Body of pancreas (tissue), 4 donors: ENCODE results near the gene C4orf17. TPM values are rescaled to one million over a fixed set of nuclear protein-coding genes. Genes with fewer than 3 reads are reported as not detected.

Experiments
- ATAC-seq: fragments of 150-250 bp; one replicate; pipeline ENCODE4 v1.9.1; 2016
- DNase-seq, 4 donors: peaks; one replicate each; pipeline ENCODE4 v3.0.0-alpha.2; 2019
- H3K27ac ChIP-seq, 4 donors: fragments of 200-600 bp; sonication (generic); 1 replicate in 3 of 4; 2 replicates in 1 of 4; pipeline versions ENCODE4 v1.5.1 to v1.6.1; 2016 to 2019; ENCODE audit warnings: mild to moderate bottlenecking in 1 of 4, mixed read lengths in 1 of 4, moderate library complexity in 1 of 4
- H3K27me3 ChIP-seq, 2 donors: fragments of 200-600 bp; sonication (generic); one replicate each; pipeline ENCODE4 v1.6.0; 2016; ENCODE audit warnings: mild to moderate bottlenecking in 1 of 2
- H3K36me3 ChIP-seq, 2 donors: fragments of 200-600 bp; sonication (generic); replicated peaks in 1 of 2; 2 replicates each; pipeline ENCODE4 v1.5.1; 2016; ENCODE audit warnings: low read depth in 2 of 2; ENCODE audit not compliant: insufficient read depth in 1 of 2
- H3K4me1 ChIP-seq: fragments of 200-600 bp; sonication (generic); one replicate; pipeline ENCODE4 v1.6.0; 2016
- H3K4me3 ChIP-seq, 2 donors: fragments of 200-600 bp; sonication (generic); 1 replicate in 1 of 2; 2 replicates in 1 of 2; pipeline ENCODE4 v1.5.1; 2016 to 2019
- H3K9me3 ChIP-seq, 3 donors: fragments of 200-600 bp; sonication (generic); 1 replicate in 2 of 3; 2 replicates in 1 of 3; pipeline ENCODE4 v1.5.1; 2016
- CTCF ChIP-seq, 7 experiments: fragments of 450-650 bp in 4 of 7; fragments of 200-600 bp in 3 of 7; sonication (generic) in 3 of 7; IDR thresholded peaks; one replicate each; pipeline ENCODE4 v1.5.1; 2016 to 2019; ENCODE audit warnings: antibody characterized with exemption in 7 of 7
- POLR2A ChIP-seq, 3 donors: fragments of 450-650 bp; IDR thresholded peaks; one replicate each; pipeline ENCODE4 v1.6.1; 2016; ENCODE audit warnings: antibody characterized with exemption in 3 of 3, mild to moderate bottlenecking in 2 of 3
- WGBS, 2 donors: methylation state at CpG; one replicate each; pipeline ENCODE4 v1.1.5; 2017; 5-methylcytosine and 5-hydroxymethylcytosine counted together
- intact Hi-C: fragments of 100-400 bp; cut with DNase I; formaldehyde crosslinking; loops from one replicate; pipeline ENCODE4 v1.15.1; 2023
- total RNA-seq, 2 donors: library from RNA; depleted of rRNA; stranded (reverse); fragments of >200 nt; gene quantifications; one replicate each; pipeline ENCODE4 v1.1.0, GENCODE V29; 2016

The C4orf17 gene
- total RNA-seq, 2 donors from 2014 or later = not detected

GRCh38 chr4:99506781-99507180 lies 4.0 kb upstream of the C4orf17 start:
- Histone ChIP-seq H3K27ac (no peak overlapping the region), H3K4me3 (no peak overlapping the region), H3K36me3 (no peaks in the 10 kb centered on the region), H3K27me3 (peaks cover 0 to 2% of the 10 kb centered on the region in 2 donors), H3K4me1 (no peaks in the 10 kb centered on the region), H3K9me3 (no peaks in the 10 kb centered on the region)
- ATAC-seq (no peak), DNase-seq (no peak)
- 60 to 80% methylated on average over 2 of the region's 2 CpGs for WGBS, 2 donors
- intact Hi-C loops = no loop called here
- TF ChIP-seq CTCF (IDR thresholded peaks at IDR 0.05) = no peak
- TF ChIP-seq POLR2A (IDR thresholded peaks at IDR 0.05) = no peak

GRCh38 chr4:99507349-99507748 lies 3.5 kb upstream of the C4orf17 start:
- no peaks in the 10 kb centered on the region for H3K36me3 ChIP-seq
- no peaks in the 10 kb centered on the region for H3K9me3 ChIP-seq
- no peak for TF ChIP-seq POLR2A (IDR thresholded peaks at IDR 0.05)
- no peak for TF ChIP-seq CTCF (IDR thresholded peaks at IDR 0.05)
- 67 to 76% methylated on average over 1 of the region's 1 CpG for WGBS, 2 donors
- H3K4me1 ChIP-seq = no peaks in the 10 kb centered on the region
- peaks cover 0 to 2% of the 10 kb centered on the region in 2 donors for H3K27me3 ChIP-seq
- intact Hi-C loops = no loop called here
- DNase-seq (no peak), ATAC-seq (no peak)
- no peak overlapping the region for H3K27ac ChIP-seq
- H3K4me3 ChIP-seq = no peak overlapping the region

- H3K4me3 ChIP-seq = no peak overlapping the region
- intact Hi-C loops = no loop called here
- no peak for DNase-seq
- no peak overlapping the region for H3K27ac ChIP-seq
- H3K36me3 ChIP-seq = no peaks in the 10 kb centered on the region
- no peaks in the 10 kb centered on the region for H3K9me3 ChIP-seq
- ATAC-seq = no peak
- peaks cover 0 to 2% of the 10 kb centered on the region in 2 donors for H3K27me3 ChIP-seq
- H3K4me1 ChIP-seq = no peaks in the 10 kb centered on the region
- TF ChIP-seq CTCF (IDR thresholded peaks at IDR 0.05) (no peak), POLR2A (IDR thresholded peaks at IDR 0.05) (no peak)
Observed at GRCh38 chr4:99507762-99508161, 3.1 kb upstream of the C4orf17 start.

GRCh38 chr4:99518601-99519295 lies 7.9 kb downstream of the C4orf17 start:
- H3K27me3 ChIP-seq = no peaks in the 10 kb centered on the region
- no peaks in the 10 kb centered on the region for H3K4me1 ChIP-seq
- DNase-seq (no peak), ATAC-seq (no peak)
- H3K27ac ChIP-seq = no peak overlapping the region
- 55 to 82% methylated on average over 6 of the region's 6 CpGs for WGBS, 2 donors
- no peaks in the 10 kb centered on the region for H3K9me3 ChIP-seq
- no peaks in the 10 kb centered on the region for H3K36me3 ChIP-seq
- TF ChIP-seq POLR2A (IDR thresholded peaks at IDR 0.05) (no peak), CTCF (IDR thresholded peaks at IDR 0.05) (no peak)
- no peak overlapping the region for H3K4me3 ChIP-seq
- intact Hi-C loops = no loop called here

- DNase-seq (no peak), ATAC-seq (no peak)
- H3K9me3 ChIP-seq = no peaks in the 10 kb centered on the region
- intact Hi-C loops = no loop called here
- no peaks in the 10 kb centered on the region for H3K27me3 ChIP-seq
- no peak for TF ChIP-seq CTCF (IDR thresholded peaks at IDR 0.05)
- no peak for TF ChIP-seq POLR2A (IDR thresholded peaks at IDR 0.05)
- no peaks in the 10 kb centered on the region for H3K4me1 ChIP-seq
- H3K4me3 ChIP-seq = no peak overlapping the region
- no peaks in the 10 kb centered on the region for H3K36me3 ChIP-seq
- no peak overlapping the region for H3K27ac ChIP-seq
Observed at GRCh38 chr4:99529228-99529627, 18.4 kb downstream of the C4orf17 start.
